Nephron progenitor cell (in vitro differentiated cells): ENCODE results near the gene RDH5.

Experiments
- DNase-seq: peaks from one replicate; pipeline ENCODE4 v3.0.0; 2021
- H3K27ac Mint-ChIP-seq: 2 replicates; pipeline ENCODE4 v1.8.0; 2021; ENCODE audit warnings: mild to moderate bottlenecking, moderate library complexity, mixed read lengths
- H3K27me3 Mint-ChIP-seq: 2 replicates; pipeline ENCODE4 v1.8.0; 2021; ENCODE audit warnings: mild to moderate bottlenecking, low read depth, mixed read lengths; ENCODE audit not compliant: poor library complexity
- H3K36me3 Mint-ChIP-seq: 2 replicates; pipeline ENCODE4 v1.8.0; 2021; ENCODE audit warnings: low read depth, mixed read lengths
- H3K4me1 Mint-ChIP-seq: 2 replicates; pipeline ENCODE4 v1.8.0; 2021; ENCODE audit warnings: mixed read lengths
- H3K4me3 Mint-ChIP-seq: 2 replicates; pipeline ENCODE4 v1.8.0; 2021; ENCODE audit warnings: mild to moderate bottlenecking, moderate library complexity, mixed read lengths
- H3K9me3 Mint-ChIP-seq: 2 replicates; pipeline ENCODE4 v1.8.0; 2021; ENCODE audit warnings: mild to moderate bottlenecking, moderate library complexity, mixed read lengths
- TF ChIP-seq, protein P1 (sequence below): fragments of 200-600 bp; sonication (generic); IDR thresholded peaks from 2 replicates; pipeline ENCODE4 v1.5.0; 2021; ENCODE audit warnings: antibody characterized with exemption

Gene RDH5

DNA sequence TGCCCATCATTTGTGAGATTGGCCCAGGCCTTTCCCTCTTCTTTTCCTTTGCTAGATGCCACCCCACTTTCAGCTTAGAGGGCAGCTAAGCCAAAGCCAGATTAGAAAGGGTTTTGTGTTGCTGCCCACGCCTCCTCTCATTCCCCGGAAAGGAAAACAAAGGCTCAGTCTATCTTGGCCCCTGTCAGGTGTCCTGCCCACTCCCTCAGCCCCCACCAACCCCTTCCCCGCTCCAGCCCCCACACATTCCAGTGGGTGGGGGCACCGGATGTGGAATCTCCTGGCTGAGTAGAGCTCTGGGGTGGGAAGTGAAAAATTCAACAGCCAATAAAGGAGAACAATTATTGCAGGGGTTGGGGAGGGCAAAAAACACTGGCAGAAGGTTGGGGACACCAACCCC is 2.2 kb upstream of the RDH5 start:
- TF ChIP-seq, protein P1, sequence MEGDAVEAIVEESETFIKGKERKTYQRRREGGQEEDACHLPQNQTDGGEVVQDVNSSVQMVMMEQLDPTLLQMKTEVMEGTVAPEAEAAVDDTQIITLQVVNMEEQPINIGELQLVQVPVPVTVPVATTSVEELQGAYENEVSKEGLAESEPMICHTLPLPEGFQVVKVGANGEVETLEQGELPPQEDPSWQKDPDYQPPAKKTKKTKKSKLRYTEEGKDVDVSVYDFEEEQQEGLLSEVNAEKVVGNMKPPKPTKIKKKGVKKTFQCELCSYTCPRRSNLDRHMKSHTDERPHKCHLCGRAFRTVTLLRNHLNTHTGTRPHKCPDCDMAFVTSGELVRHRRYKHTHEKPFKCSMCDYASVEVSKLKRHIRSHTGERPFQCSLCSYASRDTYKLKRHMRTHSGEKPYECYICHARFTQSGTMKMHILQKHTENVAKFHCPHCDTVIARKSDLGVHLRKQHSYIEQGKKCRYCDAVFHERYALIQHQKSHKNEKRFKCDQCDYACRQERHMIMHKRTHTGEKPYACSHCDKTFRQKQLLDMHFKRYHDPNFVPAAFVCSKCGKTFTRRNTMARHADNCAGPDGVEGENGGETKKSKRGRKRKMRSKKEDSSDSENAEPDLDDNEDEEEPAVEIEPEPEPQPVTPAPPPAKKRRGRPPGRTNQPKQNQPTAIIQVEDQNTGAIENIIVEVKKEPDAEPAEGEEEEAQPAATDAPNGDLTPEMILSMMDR = no peak
- Mint-ChIP-seq H3K36me3 (peaks cover under 1% of the 10 kb centered on the region), H3K4me3 (peak overlapping the region; percentile 88), H3K9me3 (no peaks in the 10 kb centered on the region), H3K27me3 (peaks cover 8% of the 10 kb centered on the region), H3K4me1 (peaks cover 44% of the 10 kb centered on the region), H3K27ac (peak overlapping the region; percentile 92)
- DNase-seq = peak; percentile 46

DNA sequence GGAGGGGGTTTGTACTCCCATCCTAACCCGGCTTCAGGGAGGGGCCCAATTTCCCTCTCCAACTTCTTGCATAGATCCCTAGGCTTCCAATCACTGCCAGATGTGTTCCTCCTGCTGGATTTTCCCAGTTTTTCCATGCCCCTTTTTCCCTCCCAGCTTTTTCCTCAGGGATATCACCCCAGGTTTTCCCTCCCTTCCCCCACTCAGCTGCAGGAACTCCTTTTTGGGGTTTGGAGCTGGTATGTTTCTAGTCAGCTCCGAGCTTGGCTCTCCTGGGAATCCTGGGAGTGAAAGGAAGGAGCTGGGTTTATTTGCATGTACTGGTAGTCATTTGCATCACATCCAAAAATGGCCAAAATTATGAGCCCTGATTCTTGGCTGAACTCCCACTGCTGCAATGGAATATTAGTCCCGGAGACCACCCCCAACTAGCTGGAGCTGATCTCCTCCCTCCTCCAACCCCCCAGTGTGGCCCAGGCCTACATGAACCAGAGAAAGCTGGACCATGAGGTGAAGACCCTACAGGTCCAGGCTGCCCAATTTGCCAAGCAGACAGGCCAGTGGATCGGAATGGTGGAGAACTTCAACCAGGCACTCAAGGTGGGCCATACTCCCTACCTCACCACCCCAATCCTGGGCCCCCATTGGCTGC is 1.4 kb upstream of the RDH5 start:
- H3K36me3 Mint-ChIP-seq = peaks cover 8% of the 10 kb centered on the region
- no peaks in the 10 kb centered on the region for H3K9me3 Mint-ChIP-seq
- H3K27ac Mint-ChIP-seq = peak overlapping the region; percentile 92
- H3K4me1 Mint-ChIP-seq = peaks cover 51% of the 10 kb centered on the region
- no peak for DNase-seq
- peaks cover 5% of the 10 kb centered on the region for H3K27me3 Mint-ChIP-seq
- TF ChIP-seq, protein P1 = no peak
- H3K4me3 Mint-ChIP-seq = peak overlapping the region; percentile 88

DNA sequence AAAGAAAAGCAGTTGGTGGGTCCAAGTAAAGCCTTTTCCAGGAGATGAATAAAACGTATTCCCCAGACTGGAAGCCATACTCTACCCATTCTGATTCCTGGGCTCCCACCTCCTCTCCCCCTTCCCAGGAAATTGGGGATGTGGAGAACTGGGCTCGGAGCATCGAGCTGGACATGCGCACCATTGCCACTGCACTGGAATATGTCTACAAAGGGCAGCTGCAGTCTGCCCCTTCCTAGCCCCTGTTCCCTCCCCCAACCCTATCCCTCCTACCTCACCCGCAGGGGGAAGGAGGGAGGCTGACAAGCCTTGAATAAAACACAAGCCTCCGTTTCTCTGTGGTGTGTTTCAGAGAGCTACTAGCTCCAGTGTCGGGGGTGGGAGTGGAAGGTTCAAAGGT is 822 bp upstream of the RDH5 start:
- H3K9me3 Mint-ChIP-seq = no peaks in the 10 kb centered on the region
- peaks cover 53% of the 10 kb centered on the region for H3K4me1 Mint-ChIP-seq
- DNase-seq = no peak
- peaks cover 9% of the 10 kb centered on the region for H3K36me3 Mint-ChIP-seq
- peak overlapping the region; percentile 66 for H3K27ac Mint-ChIP-seq
- no peak overlapping the region for H3K4me3 Mint-ChIP-seq
- TF ChIP-seq, protein P1 = no peak
- peaks cover 5% of the 10 kb centered on the region for H3K27me3 Mint-ChIP-seq

DNA sequence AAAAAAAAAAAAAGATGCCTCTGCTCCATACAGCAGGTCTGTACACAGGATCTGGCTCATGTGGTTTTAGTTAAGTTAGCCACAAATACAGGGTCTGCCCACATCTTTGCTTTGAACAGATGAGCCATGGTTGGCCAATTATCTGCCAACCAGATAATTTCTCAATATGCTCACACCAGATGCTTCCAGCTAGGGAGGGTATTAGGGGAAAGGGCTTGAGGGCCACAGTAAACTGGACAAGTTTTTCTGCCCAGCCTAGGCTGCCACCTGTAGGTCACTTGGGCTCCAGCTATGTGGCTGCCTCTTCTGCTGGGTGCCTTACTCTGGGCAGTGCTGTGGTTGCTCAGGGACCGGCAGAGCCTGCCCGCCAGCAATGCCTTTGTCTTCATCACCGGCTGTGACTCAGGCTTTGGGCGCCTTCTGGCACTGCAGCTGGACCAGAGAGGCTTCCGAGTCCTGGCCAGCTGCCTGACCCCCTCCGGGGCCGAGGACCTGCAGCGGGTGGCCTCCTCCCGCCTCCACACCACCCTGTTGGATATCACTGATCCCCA is 776 bp downstream of the RDH5 start:
- no peak overlapping the region for H3K27ac Mint-ChIP-seq
- no peak for DNase-seq
- H3K4me1 Mint-ChIP-seq = peaks cover 60% of the 10 kb centered on the region
- H3K27me3 Mint-ChIP-seq = peaks cover 1% of the 10 kb centered on the region
- H3K9me3 Mint-ChIP-seq = no peaks in the 10 kb centered on the region
- peaks cover 25% of the 10 kb centered on the region for H3K36me3 Mint-ChIP-seq
- TF ChIP-seq, protein P1 = no peak
- H3K4me3 Mint-ChIP-seq = no peak overlapping the region

DNA sequence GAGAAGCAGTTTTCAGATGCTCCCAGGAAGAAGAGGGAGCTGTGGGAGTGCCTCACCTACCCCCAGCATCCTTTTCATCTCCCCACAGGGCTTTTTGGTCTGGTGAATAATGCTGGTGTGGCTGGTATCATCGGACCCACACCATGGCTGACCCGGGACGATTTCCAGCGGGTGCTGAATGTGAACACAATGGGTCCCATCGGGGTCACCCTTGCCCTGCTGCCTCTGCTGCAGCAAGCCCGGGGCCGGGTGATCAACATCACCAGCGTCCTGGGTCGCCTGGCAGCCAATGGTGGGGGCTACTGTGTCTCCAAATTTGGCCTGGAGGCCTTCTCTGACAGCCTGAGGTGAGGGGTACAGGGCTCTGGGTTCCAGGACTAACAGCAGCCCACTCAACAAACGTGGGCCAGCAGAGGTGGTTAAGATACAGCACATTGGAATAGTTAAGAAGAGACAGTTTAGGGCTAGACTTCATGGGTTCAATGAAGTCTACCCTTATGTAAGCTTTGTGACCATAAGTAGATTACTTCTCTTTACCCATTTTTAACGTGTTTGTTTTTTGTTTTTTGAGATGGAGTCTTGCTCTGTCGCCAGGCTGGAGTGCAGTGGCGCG is 1.5 kb downstream of the RDH5 start:
- TF ChIP-seq, protein P1 = no peak
- no peak overlapping the region for H3K27ac Mint-ChIP-seq
- H3K4me3 Mint-ChIP-seq = no peak overlapping the region
- peaks cover 30% of the 10 kb centered on the region for H3K36me3 Mint-ChIP-seq
- DNase-seq = no peak
- no peaks in the 10 kb centered on the region for H3K9me3 Mint-ChIP-seq
- H3K4me1 Mint-ChIP-seq = peaks cover 64% of the 10 kb centered on the region
- no peaks in the 10 kb centered on the region for H3K27me3 Mint-ChIP-seq
